Natural killer cell (primary cell): ENCODE data around the gene SLC25A13. TPM values are rescaled to one million over a fixed set of nuclear protein-coding genes. Genes with fewer than 3 reads are reported as not detected.

Experiments
- ATAC-seq, 3 donors: fragments of 150-1000 bp in 2 of 3; fragments of 200-7000 bp in 1 of 3; cut with Tn5 transposase; 1 replicate in 1 of 3; 2 replicates in 2 of 3; pipeline ENCODE4 v1.10.0; 2021; ENCODE audit warnings: mild to moderate bottlenecking in 2 of 3, moderate library complexity in 2 of 3
- DNase-seq, 2 donors: peaks; one replicate each; pipeline versions ENCODE4 v3.0.0 to v3.0.0-alpha.2; 2013 to 2021; ENCODE audit warnings: mixed read lengths in 1 of 2
- H3K27ac ChIP-seq: one replicate; pipeline ENCODE4 v1.5.1; 2013; ENCODE audit warnings: mild to moderate bottlenecking, low read length
- H3K27me3 ChIP-seq: one replicate; pipeline ENCODE4 v1.6.1; 2013; ENCODE audit warnings: low read length; ENCODE audit not compliant: control insufficient read depth, insufficient read depth
- H3K36me3 ChIP-seq: one replicate; pipeline ENCODE4 v1.6.1; 2013; ENCODE audit warnings: low read length; ENCODE audit not compliant: control insufficient read depth, insufficient read depth
- H3K4me1 ChIP-seq: one replicate; pipeline ENCODE4 v1.6.1; 2013; ENCODE audit warnings: low read length; ENCODE audit not compliant: control insufficient read depth, insufficient read depth
- H3K4me3 ChIP-seq: one replicate; pipeline ENCODE4 v1.5.1; 2013; ENCODE audit warnings: low read length
- H3K9me3 ChIP-seq: one replicate; pipeline ENCODE4 v1.6.1; 2013; ENCODE audit warnings: low read length; ENCODE audit not compliant: control insufficient read depth, insufficient read depth
- H3K27ac Mint-ChIP-seq, 2 donors: one replicate each; pipeline ENCODE4 v1.8.0; 2022; ENCODE audit warnings: mild to moderate bottlenecking in 2 of 2, mixed read lengths in 2 of 2, moderate library complexity in 1 of 2
- H3K27me3 Mint-ChIP-seq, 2 donors: one replicate each; pipeline ENCODE4 v1.8.0; 2022; ENCODE audit warnings: low read depth in 2 of 2, mixed read lengths in 2 of 2
- H3K36me3 Mint-ChIP-seq: one replicate; pipeline ENCODE4 v1.8.0; 2022; ENCODE audit warnings: mixed read lengths
- H3K4me1 Mint-ChIP-seq, 2 donors: one replicate each; pipeline ENCODE4 v1.8.0; 2022; ENCODE audit warnings: mixed read lengths in 2 of 2
- H3K4me3 Mint-ChIP-seq: one replicate; pipeline ENCODE4 v1.8.0; 2022; ENCODE audit warnings: mild to moderate bottlenecking, moderate library complexity, mixed read lengths
- H3K9me3 Mint-ChIP-seq, 2 donors: one replicate each; pipeline ENCODE4 v1.8.0; 2022; ENCODE audit warnings: mixed read lengths in 2 of 2
- CTCF ChIP-seq: fragments of 200-600 bp; IDR thresholded peaks from one replicate; pipeline ENCODE4 v1.8.0; 2022; ENCODE audit warnings: antibody characterized with exemption
- WGBS: methylation state at CpG from one replicate; pipeline ENCODE4 v1.1.7; 2013; ENCODE audit warnings: missing lambda C conversion rate; ENCODE audit not compliant: insufficient coverage; 5-methylcytosine and 5-hydroxymethylcytosine counted together
- intact Hi-C: fragments of 100-400 bp; cut with micrococcal nuclease; formaldehyde crosslinking; loops from one replicate; pipeline ENCODE4 v1.14.2; 2022
- total RNA-seq, 4 donors: library from RNA; stranded (reverse); fragments of 120-200 nt in 1 of 4; gene quantifications; one replicate each; pipeline versions ENCODE4 v1.2.3 to v1.2.4, GENCODE V29; 2013 to 2022

Gene SLC25A13
- total RNA-seq, 3 donors from 2014 or later (not counting 1 experiment from before 2014, with no cell fraction given), result 16.9 to 20.8 (median 20.5) TPM

GRCh38 chr7:96310110-96310509, 11.8 kb downstream of the SLC25A13 start:
- no peaks in the 10 kb centered on the region for H3K36me3 ChIP-seq
- no peak for TF ChIP-seq CTCF
- intact Hi-C loops, result no loop called here
- 95% methylated on average over 3 of the region's 3 CpGs for WGBS
- peaks cover 10% of the 10 kb centered on the region for H3K4me1 ChIP-seq
- Mint-ChIP-seq H3K36me3 (no peaks in the 10 kb centered on the region), H3K4me1 (peaks cover 50 to 62% of the 10 kb centered on the region in 2 donors), H3K27ac (no peak overlapping the region), H3K27me3 (no peaks in the 10 kb centered on the region), H3K4me3 (no peak overlapping the region), H3K9me3 (no peaks in the 10 kb centered on the region)
- no peaks in the 10 kb centered on the region for H3K9me3 ChIP-seq
- DNase-seq (no peak), ATAC-seq (no peak)
- no peaks in the 10 kb centered on the region for H3K27me3 ChIP-seq
- no peak overlapping the region for H3K4me3 ChIP-seq
- no peak overlapping the region for H3K27ac ChIP-seq

GRCh38 chr7:96308950-96309263, 13.0 kb downstream of the SLC25A13 start:
- Histone ChIP-seq H3K4me3 (no peak overlapping the region), H3K27ac (no peak overlapping the region), H3K4me1 (peaks cover 10% of the 10 kb centered on the region), H3K9me3 (no peaks in the 10 kb centered on the region), H3K27me3 (no peaks in the 10 kb centered on the region), H3K36me3 (no peaks in the 10 kb centered on the region)
- Mint-ChIP-seq H3K4me1 (peaks cover 52 to 66% of the 10 kb centered on the region in 2 donors), H3K27me3 (no peaks in the 10 kb centered on the region), H3K9me3 (no peaks in the 10 kb centered on the region), H3K4me3 (no peak overlapping the region), H3K27ac (no peak overlapping the region), H3K36me3 (no peaks in the 10 kb centered on the region)
- ATAC-seq (no peak), DNase-seq (no peak)
- intact Hi-C loops, result no loop called here
- TF ChIP-seq CTCF, result no peak

- H3K27me3 Mint-ChIP-seq, result no peaks in the 10 kb centered on the region
- H3K4me1 ChIP-seq, result peaks cover 10% of the 10 kb centered on the region
- H3K27ac Mint-ChIP-seq, result no peak overlapping the region
- no peaks in the 10 kb centered on the region for H3K9me3 Mint-ChIP-seq
- no peaks in the 10 kb centered on the region for H3K27me3 ChIP-seq
- H3K9me3 ChIP-seq, result no peaks in the 10 kb centered on the region
- no peaks in the 10 kb centered on the region for H3K36me3 ChIP-seq
- intact Hi-C loops, result no loop called here
- DNase-seq (no peak), ATAC-seq (no peak)
- no peaks in the 10 kb centered on the region for H3K36me3 Mint-ChIP-seq
- no peak for TF ChIP-seq CTCF
- H3K4me3 Mint-ChIP-seq, result no peak overlapping the region
- H3K27ac ChIP-seq, result no peak overlapping the region
- no peak overlapping the region for H3K4me3 ChIP-seq
- 100% methylated on average over 2 of the region's 4 CpGs for WGBS
- H3K4me1 Mint-ChIP-seq, result peaks cover 54 to 67% of the 10 kb centered on the region in 2 donors
Observed at GRCh38 chr7:96308253-96308949, 13.5 kb downstream of the SLC25A13 start.
